ENCODE measurements around the gene HMCN1. TPM values are rescaled to one million over a fixed set of nuclear protein-coding genes. Genes with fewer than 3 reads are reported as not detected.
A peak's percentile ranks its signal among the peaks of the same experiment; 100 is the strongest.

HMCN1 gene
- total RNA-seq, 1 experiment from 2014 or later: 0.12 TPM

DNA sequence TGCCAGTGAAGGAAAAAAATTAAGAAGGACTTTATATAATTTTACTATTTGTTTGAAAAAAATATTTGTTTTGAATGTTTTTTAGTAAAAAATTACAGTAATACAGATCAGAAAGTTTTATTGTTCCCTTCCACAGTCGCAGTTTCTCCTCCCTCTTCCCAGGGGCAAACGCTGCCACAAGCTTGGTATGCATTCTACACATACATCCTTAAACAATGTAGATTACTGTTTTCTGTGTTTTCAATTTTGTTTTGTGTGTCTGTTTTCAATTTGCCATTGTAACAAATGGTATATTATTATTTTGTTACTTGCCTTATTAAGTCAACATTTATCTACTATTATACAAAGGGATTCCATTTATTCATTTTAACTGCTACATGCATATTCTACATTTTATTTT is 257.1 kb downstream of the HMCN1 start:
- BruUV-seq (replicated peaks): no TSS peak
- no peak overlapping the region for H3K27ac Mint-ChIP-seq (ENCODE audit: low read depth, unreplicated experiment)

GRCh38 chr1:185996211-185996610 is 262.0 kb downstream of the HMCN1 start:
- CTCF ChIA-PET: interaction anchor here (0.7 to 1.2 kb wide), 2 partner anchors 12 to 145 kb away, joined by 3 to 6 read pairs; no protein-coding TSS in a partner anchor

More for the DNA sequence above, 257.1 kb downstream of the HMCN1 start:
- Mint-ChIP-seq H3K27me3 (ENCODE audit: insufficient read depth, unreplicated experiment) (no peaks in the 10 kb centered on the region), H3K4me1 (ENCODE audit: insufficient read depth, unreplicated experiment) (peaks cover 5% of the 10 kb centered on the region), H3K36me3 (ENCODE audit: insufficient read depth, unreplicated experiment) (no peaks in the 10 kb centered on the region), H3K9me3 (ENCODE audit: unreplicated experiment) (no peaks in the 10 kb centered on the region), H3K4me3 (ENCODE audit: unreplicated experiment) (no peak overlapping the region)
- TF ChIP-seq CTCF (IDR thresholded peaks at IDR 0.05; ENCODE audit: unreplicated experiment): no peak
- CTCF ChIA-PET: no interaction called here
- DNase-seq (ENCODE audit: unreplicated experiment): no peak
- POLR2A ChIA-PET: interaction anchor here (0.8 to 1.1 kb wide), 3 partner anchors 8 to 133 kb away, joined by 3 to 4 read pairs (median 4); no protein-coding TSS in a partner anchor
- intact Hi-C loops (cut with micrococcal nuclease): loop anchor here (10.0 kb wide), 1 partner anchor 176 kb away; no protein-coding TSS in a partner anchor

GRCh38 chr1:185998391-185998790 is 264.2 kb downstream of the HMCN1 start:
- Mint-ChIP-seq H3K27ac (ENCODE audit: low read depth, unreplicated experiment) (no peak overlapping the region), H3K36me3 (ENCODE audit: insufficient read depth, unreplicated experiment) (no peaks in the 10 kb centered on the region), H3K27me3 (ENCODE audit: insufficient read depth, unreplicated experiment) (no peaks in the 10 kb centered on the region), H3K9me3 (ENCODE audit: unreplicated experiment) (peaks cover 5% of the 10 kb centered on the region), H3K4me1 (ENCODE audit: insufficient read depth, unreplicated experiment) (peaks cover 10% of the 10 kb centered on the region), H3K4me3 (ENCODE audit: unreplicated experiment) (no peak overlapping the region)
- intact Hi-C loops (cut with micrococcal nuclease): loop anchor here (10.0 kb wide), 1 partner anchor 184 kb away; no protein-coding TSS in a partner anchor
- POLR2A ChIA-PET: interaction anchor here (1.1 kb wide), 1 partner anchor 19 kb away, joined by 3 read pairs; no protein-coding TSS in a partner anchor
- no TSS peak for BruUV-seq (replicated peaks)
- TF ChIP-seq CTCF (IDR thresholded peaks at IDR 0.05; ENCODE audit: unreplicated experiment): no peak
- peak; percentile 21 for DNase-seq (ENCODE audit: unreplicated experiment)
- CTCF ChIA-PET: interaction anchor here (1.2 kb wide), 1 partner anchor 28 kb away, joined by 4 read pairs; no protein-coding TSS in a partner anchor

More at GRCh38 chr1:185996211-185996610, 262.0 kb downstream of the HMCN1 start:
- TF ChIP-seq CTCF (IDR thresholded peaks at IDR 0.05; ENCODE audit: unreplicated experiment): no peak
- Mint-ChIP-seq H3K4me3 (ENCODE audit: unreplicated experiment) (no peak overlapping the region), H3K27me3 (ENCODE audit: insufficient read depth, unreplicated experiment) (no peaks in the 10 kb centered on the region), H3K36me3 (ENCODE audit: insufficient read depth, unreplicated experiment) (no peaks in the 10 kb centered on the region), H3K9me3 (ENCODE audit: unreplicated experiment) (peaks cover 5% of the 10 kb centered on the region), H3K4me1 (ENCODE audit: insufficient read depth, unreplicated experiment) (peaks cover 10% of the 10 kb centered on the region), H3K27ac (ENCODE audit: low read depth, unreplicated experiment) (no peak overlapping the region)
- peak; percentile 96 for DNase-seq (ENCODE audit: unreplicated experiment)
- intact Hi-C loops (cut with micrococcal nuclease): loop anchor here (10.0 kb wide), 1 partner anchor 181 kb away; no protein-coding TSS in a partner anchor
- BruUV-seq (replicated peaks): no TSS peak
- POLR2A ChIA-PET: no interaction called here

- no peaks in the 10 kb centered on the region for H3K4me1 Mint-ChIP-seq (ENCODE audit: insufficient read depth, unreplicated experiment)
- no TSS peak for BruUV-seq (replicated peaks)
- H3K27me3 Mint-ChIP-seq (ENCODE audit: insufficient read depth, unreplicated experiment): no peaks in the 10 kb centered on the region
- ChIA-PET POLR2A (no interaction called here), CTCF (interaction anchor here (1.7 kb wide), 1 partner anchor 9 kb away, joined by 4 read pairs; no protein-coding TSS in a partner anchor)
- H3K9me3 Mint-ChIP-seq (ENCODE audit: unreplicated experiment): no peaks in the 10 kb centered on the region
- no peak overlapping the region for H3K4me3 Mint-ChIP-seq (ENCODE audit: unreplicated experiment)
- H3K27ac Mint-ChIP-seq (ENCODE audit: low read depth, unreplicated experiment): no peak overlapping the region
- H3K36me3 Mint-ChIP-seq (ENCODE audit: insufficient read depth, unreplicated experiment): no peaks in the 10 kb centered on the region
- intact Hi-C loops (cut with micrococcal nuclease): loop anchor here (5.0 kb wide), 1 partner anchor 210 kb away; no protein-coding TSS in a partner anchor
- peak; percentile 10 for DNase-seq (ENCODE audit: unreplicated experiment)
- TF ChIP-seq CTCF (IDR thresholded peaks at IDR 0.05; ENCODE audit: unreplicated experiment): no peak
Measured at GRCh38 chr1:186002406-186002805, 268.2 kb downstream of the HMCN1 start.
